Stimulated activated naive CD4-positive, alpha-beta T cell (primary cell): ENCODE data around the gene PLXNB1.

ENCODE experiments used
- DNase-seq, 6 experiments: peaks; one replicate each; lab custom pipeline; 2025; lab: John Stamatoyannopoulos, UW

Gene PLXNB1

DNA sequence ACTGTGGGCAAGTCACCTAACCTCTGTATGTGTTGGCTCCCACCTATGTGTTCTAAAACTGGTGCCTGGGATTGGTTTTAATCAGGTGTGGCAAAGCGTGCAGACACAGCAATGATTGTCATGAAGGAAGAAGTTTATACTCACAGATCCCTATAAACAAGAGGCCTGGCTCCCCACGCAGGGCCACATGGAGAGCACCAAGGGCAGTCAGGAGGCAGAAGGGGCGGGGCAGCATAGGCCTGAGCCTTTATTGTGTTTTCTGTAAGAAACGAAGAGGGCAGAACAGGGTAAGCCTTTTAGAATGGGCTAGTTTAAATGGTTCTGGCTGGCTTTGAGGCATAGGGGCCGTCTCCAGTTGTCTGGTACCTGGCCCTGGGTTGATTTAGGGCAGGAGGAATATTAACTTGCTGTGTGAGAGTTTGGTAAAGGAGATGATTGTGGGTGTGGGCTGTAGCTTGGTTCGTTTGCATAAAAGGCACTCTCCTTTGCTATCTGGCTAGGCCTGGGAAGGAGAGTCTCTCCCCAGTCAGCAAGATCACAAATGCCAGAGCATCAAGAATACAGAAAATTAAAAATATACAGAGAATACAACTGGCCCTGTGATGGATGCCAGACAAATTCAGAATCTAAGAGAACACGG lies 60.1 kb downstream of the PLXNB1 start:
- no peak for DNase-seq

- no peak for DNase-seq
These were observed 62.7 kb downstream of the PLXNB1 start for GRCh38 chr3:48367201-48367600.

DNA sequence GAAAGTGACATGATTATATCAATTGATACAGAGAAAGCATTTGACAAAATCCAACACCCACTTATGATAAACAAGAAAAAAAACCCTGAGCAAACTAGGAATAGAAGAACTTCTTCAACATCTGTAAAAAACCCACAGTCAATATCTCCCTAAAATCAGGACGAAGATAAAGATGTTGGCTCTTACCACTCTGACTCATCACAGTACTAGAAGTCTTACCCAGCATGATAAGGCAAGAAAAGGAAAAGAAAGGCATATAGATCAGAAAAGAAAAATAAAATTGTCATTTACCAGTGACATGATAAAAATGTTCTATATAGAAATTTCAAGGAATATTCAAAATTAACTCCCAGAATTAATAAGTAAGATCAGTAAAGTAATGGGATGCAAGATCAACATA lies 65.0 kb downstream of the PLXNB1 start:
- DNase-seq, result no peak

DNA sequence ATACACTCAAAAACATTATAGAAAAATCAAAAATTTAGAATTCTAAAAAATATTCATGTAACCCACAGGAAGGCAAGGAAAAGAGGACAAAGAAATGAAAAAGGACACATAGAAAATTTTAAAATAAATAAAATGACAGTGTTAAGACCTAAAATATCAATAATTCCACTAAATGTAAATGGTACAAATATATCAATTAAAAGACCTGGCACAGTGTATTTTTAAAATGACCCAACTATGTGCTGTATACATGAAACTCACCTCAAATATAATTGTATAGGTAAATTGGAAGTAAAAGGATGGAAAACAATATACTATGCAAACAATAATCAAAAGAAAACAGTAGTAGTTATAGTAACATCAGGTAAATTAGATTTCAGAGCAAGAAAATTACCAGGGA lies 68.0 kb downstream of the PLXNB1 start:
- DNase-seq, result no peak

GRCh38 chr3:48356419-48356818 lies 73.5 kb downstream of the PLXNB1 start:
- DNase-seq, result no peak

DNA sequence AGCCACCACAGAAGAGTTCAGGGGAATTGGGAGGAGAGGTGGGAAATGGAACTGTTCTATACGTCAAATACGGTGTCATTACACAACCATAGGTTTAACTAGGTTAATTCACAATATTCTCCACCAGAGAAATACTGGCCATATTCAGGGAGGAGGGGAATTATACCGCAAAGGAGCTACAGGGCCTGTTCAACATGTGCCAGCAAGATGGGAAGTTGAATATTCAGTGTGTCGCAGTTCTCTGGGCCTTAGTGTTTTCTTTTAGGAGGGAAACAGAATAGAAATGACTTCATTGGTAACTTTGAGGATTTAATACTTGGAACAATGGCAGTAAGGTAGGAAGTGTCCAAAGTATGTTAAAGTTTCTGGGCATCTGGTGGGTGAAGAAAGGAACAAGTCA lies 75.9 kb downstream of the PLXNB1 start:
- no peak for DNase-seq
